HepG2 (cell line): ENCODE results near the gene JPH4. TPM values are rescaled to one million over a fixed set of nuclear protein-coding genes. Genes with fewer than 3 reads are reported as not detected.

Source experiments
- CTCF ChIP-seq: sonication (generic); formaldehyde crosslinking; IDR thresholded peaks from 2 replicates; pipeline ENCODE4 v1.5.0; 2020; ENCODE audit warnings: mild to moderate bottlenecking, missing genetic modification reagents, moderate library complexity
- IKZF1 ChIP-seq: fragments of 450-650 bp; IDR thresholded peaks from 2 replicates; pipeline ENCODE4 v1.7.1; 2016
- IRF2 ChIP-seq: IDR thresholded peaks from 2 replicates; pipeline ENCODE4 v1.6.1; 2018; ENCODE audit warnings: missing genetic modification reagents, missing compliant biosample characterization
- LBX2 ChIP-seq: sonication (generic); formaldehyde crosslinking; IDR thresholded peaks from 2 replicates; pipeline ENCODE4 v1.5.0; 2020; ENCODE audit warnings: missing genetic modification reagents, mild to moderate bottlenecking, borderline replicate concordance
- LCORL ChIP-seq, 2 experiments: fragments of 450-650 bp in 1 of 2; sonication (generic) in 1 of 2; formaldehyde crosslinking in 1 of 2; IDR thresholded peaks; 2 replicates each; pipeline versions ENCODE4 v1.5.0 to v1.6.1; 2017 to 2020; ENCODE audit warnings: antibody characterized with exemption in 1 of 2, missing genetic modification reagents in 1 of 2
- MLLT10 ChIP-seq: sonication (generic); formaldehyde crosslinking; IDR thresholded peaks from 2 replicates; pipeline ENCODE4 v1.4.0; 2020; ENCODE audit warnings: missing genetic modification reagents
- MTF1 ChIP-seq: sonication (generic); formaldehyde crosslinking; IDR thresholded peaks from 2 replicates; pipeline ENCODE4 v1.5.0; 2020; ENCODE audit warnings: missing genetic modification reagents
- MXI1 ChIP-seq: IDR thresholded peaks from 3 replicates; pipeline ENCODE4 v1.6.1; 2012; ENCODE audit warnings: low read depth, low read length, inconsistent platforms, borderline replicate concordance
- NR3C1 ChIP-seq: sonication (generic); formaldehyde crosslinking; IDR thresholded peaks from 2 replicates; pipeline ENCODE4 v1.4.0; 2020; ENCODE audit warnings: missing genetic modification reagents
- PAWR ChIP-seq: sonication (generic); formaldehyde crosslinking; IDR thresholded peaks from 2 replicates; pipeline ENCODE4 v1.4.0; 2020; ENCODE audit warnings: missing genetic modification reagents, mild to moderate bottlenecking, borderline replicate concordance
- POGZ ChIP-seq: sonication (generic); formaldehyde crosslinking; IDR thresholded peaks from 2 replicates; pipeline ENCODE4 v1.4.0; 2020; ENCODE audit warnings: mild to moderate bottlenecking, missing genetic modification reagents
- REXO4 ChIP-seq: sonication (generic); formaldehyde crosslinking; IDR thresholded peaks from 2 replicates; pipeline ENCODE4 v1.8.0; 2022; ENCODE audit warnings: missing genetic modification reagents, mild to moderate bottlenecking, borderline replicate concordance
- SMAD3 ChIP-seq: sonication (generic); formaldehyde crosslinking; IDR thresholded peaks from 2 replicates; pipeline ENCODE4 v1.4.0; 2020; ENCODE audit warnings: missing genetic modification reagents
- TCF12 ChIP-seq, 2 experiments: fragments of 450-650 bp in 1 of 2; sonication (generic) in 1 of 2; formaldehyde crosslinking in 1 of 2; IDR thresholded peaks; 2 replicates each; pipeline versions ENCODE4 v1.6.1 to v1.8.0; 2017 to 2022; ENCODE audit warnings: antibody characterized with exemption in 1 of 2, mild to moderate bottlenecking in 1 of 2, missing genetic modification reagents in 1 of 2, moderate library complexity in 1 of 2
- TFAP4 ChIP-seq: sonication (generic); IDR thresholded peaks from 2 replicates; pipeline ENCODE4 v1.6.1; 2016; ENCODE audit warnings: low read depth, borderline replicate concordance
- ZNF30 ChIP-seq: sonication (generic); formaldehyde crosslinking; IDR thresholded peaks from 2 replicates; pipeline ENCODE4 v1.5.0; 2020; ENCODE audit warnings: mild to moderate bottlenecking, missing genetic modification reagents
- ZNF354B ChIP-seq: sonication (generic); formaldehyde crosslinking; IDR thresholded peaks from 2 replicates; pipeline ENCODE4 v1.8.0; 2022; ENCODE audit warnings: mild to moderate bottlenecking, missing genetic modification reagents
- ZNF547 ChIP-seq: sonication (generic); formaldehyde crosslinking; IDR thresholded peaks from 2 replicates; pipeline ENCODE4 v1.5.1; 2020; ENCODE audit warnings: mild to moderate bottlenecking, missing genetic modification reagents
- ZNF720 ChIP-seq: sonication (generic); formaldehyde crosslinking; IDR thresholded peaks from 2 replicates; pipeline ENCODE4 v1.4.0; 2020; ENCODE audit warnings: missing genetic modification reagents
- ZNF770 ChIP-seq: sonication (generic); formaldehyde crosslinking; IDR thresholded peaks from 2 replicates; pipeline ENCODE4 v1.5.0; 2020; ENCODE audit warnings: mild to moderate bottlenecking, missing genetic modification reagents
- ZNF883 ChIP-seq: sonication (generic); formaldehyde crosslinking; IDR thresholded peaks from 2 replicates; pipeline ENCODE4 v1.5.1; 2020; ENCODE audit warnings: mild to moderate bottlenecking, missing genetic modification reagents; ENCODE audit errors: not compliant biosample characterization
- ZSCAN29 ChIP-seq: sonication (generic); formaldehyde crosslinking; conservative IDR thresholded peaks from 2 replicates; pipeline ENCODE4 v1.4.0; 2020; ENCODE audit warnings: mild to moderate bottlenecking, missing genetic modification reagents
- polyA plus RNA-seq, 8 experiments: library from polyadenylated mRNA; depleted of rRNA in 3 of 8; stranded (reverse) in 7 of 8; unstranded in 1 of 8; fragments of >200 nt; fragmentation: Illumina TruSeq in 4 of 8; extraction: Trizol in 4 of 8; gene quantifications; 2 replicates each; pipeline versions ENCODE4 v1.2.1 to v1.2.3, GENCODE V29; 2011 to 2016; ENCODE audit warnings: low read depth in 4 of 8, missing spikeins in 1 of 8, mixed read lengths in 1 of 8; ENCODE audit not compliant: insufficient read depth in 1 of 8
- total RNA-seq, 5 experiments: library from RNA; depleted of rRNA; stranded (reverse); fragments of >200 nt; fragmentation: Illumina TruSeq; extraction: Trizol; gene quantifications; 2 replicates each; pipeline ENCODE4 v1.2.3, GENCODE V29; 2016; ENCODE audit warnings: low read depth in 1 of 5

JPH4 gene
- total and polyA plus RNA-seq, 2 of the 13 experiments (the other 11 are each of a cell fraction or from before 2014, with no cell fraction given), result 0.08 to 0.22 TPM

- TF ChIP-seq ZNF720 (CRISPR knock-in tag), result 0 out of 2 replicates have a peak, but pooled peaks have one; percentile 42
- TF ChIP-seq ZNF30 (CRISPR knock-in tag), result no peak
- TF ChIP-seq CTCF, result no peak
- TF ChIP-seq ZNF547, result peak; percentile 87
- no peak for TF ChIP-seq IKZF1
- peak; percentile 86 for TF ChIP-seq IRF2 (CRISPR knock-in tag)
- no peak for TF ChIP-seq TCF12 (IDR thresholded peaks at IDR 0.05)
- TF ChIP-seq TCF12 (CRISPR knock-in tag; IDR thresholded peaks at IDR 0.05), result peak; percentile 77
- TF ChIP-seq ZSCAN29 (CRISPR knock-in tag), result peak; percentile 13; the same call in 1 of the 2 replicates
- no peak for TF ChIP-seq LBX2
- no peak for TF ChIP-seq NR3C1 (CRISPR knock-in tag)
- TF ChIP-seq MXI1, result peak; percentile 78; the same call in 1 of the 3 replicates
- TF ChIP-seq LCORL (IDR thresholded peaks at IDR 0.05), result no peak
- peak; percentile 93 for TF ChIP-seq LCORL (CRISPR knock-in tag; IDR thresholded peaks at IDR 0.05)
- peak; percentile 74; the same call in 1 of the 2 replicates for TF ChIP-seq POGZ (CRISPR knock-in tag)
- 0 out of 2 replicates have a peak, but pooled peaks have one; percentile 45 for TF ChIP-seq MTF1 (CRISPR knock-in tag)
- peak; percentile 42 for TF ChIP-seq ZNF883
- TF ChIP-seq PAWR (CRISPR knock-in tag), result no peak
- TF ChIP-seq SMAD3, result no peak
- no peak for TF ChIP-seq REXO4 (CRISPR knock-in tag)
- TF ChIP-seq MLLT10 (CRISPR knock-in tag), result no peak
- TF ChIP-seq ZNF770 (CRISPR knock-in tag), result peak; percentile 64; the same call in 1 of the 2 replicates
- TF ChIP-seq ZNF354B, result no peak
- TF ChIP-seq TFAP4, result peak; percentile 84
These were observed 27.1 kb downstream of the JPH4 start, which contains the start of gene ZFHX2 (continued) for GRCh38 chr14:23551266-23552028.
